Measurements from ENCODE around the gene BPHL. TPM values are rescaled to one million over a fixed set of nuclear protein-coding genes. Genes with fewer than 3 reads are reported as not detected.

Gene BPHL
- total RNA-seq, 1 donor from 2014 or later: 9.5 TPM

DNA sequence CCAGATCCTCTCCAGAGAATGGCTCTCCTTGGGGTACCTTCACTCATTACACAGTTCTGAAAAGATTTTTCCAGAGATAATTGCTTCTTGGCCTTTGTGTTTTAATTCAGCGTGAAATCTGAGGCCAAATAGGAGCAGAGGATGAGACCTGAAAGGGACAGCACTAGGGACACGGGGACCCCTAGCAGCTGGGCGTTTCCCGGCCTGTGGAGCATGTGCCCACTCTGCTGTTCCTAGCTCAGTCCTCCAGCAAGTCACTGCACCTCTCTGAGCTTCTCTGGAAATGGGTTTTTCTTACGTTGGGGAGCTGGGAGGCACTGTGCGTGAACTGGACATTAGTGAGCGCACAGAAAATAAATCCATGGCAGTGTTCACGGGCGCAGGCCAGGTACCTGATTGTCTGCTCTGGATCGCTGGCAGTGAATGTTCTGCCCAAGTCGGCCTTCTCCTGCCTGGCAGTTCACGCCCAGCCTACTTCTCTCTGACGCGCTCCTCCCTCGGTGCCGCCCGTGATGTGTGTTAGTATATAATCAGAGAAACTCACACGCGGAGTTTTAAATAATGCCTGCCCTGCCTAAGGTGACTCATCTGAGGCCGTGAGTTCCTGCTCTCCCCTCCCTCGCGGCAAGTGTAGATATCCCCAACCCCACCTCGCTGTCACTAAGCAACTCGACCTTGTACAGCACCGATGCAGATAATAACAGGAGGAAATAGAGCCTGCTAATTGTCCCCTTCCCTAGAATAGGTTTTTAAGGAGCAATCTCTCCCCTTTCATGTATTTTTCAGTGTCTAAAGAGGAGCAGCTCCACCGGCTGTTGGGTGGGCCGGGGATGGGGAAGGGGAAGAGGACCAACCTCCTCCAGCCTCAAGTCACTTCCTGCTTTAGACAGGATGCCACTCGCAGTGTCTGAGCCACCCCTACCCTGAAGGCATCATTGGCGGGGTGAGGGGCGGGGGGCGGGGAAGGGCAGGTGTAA, 41.6 kb downstream of the BPHL start:
- DNase-seq (ENCODE audit: low read depth) (peak; percentile 70), FAIRE-seq (no peak)
- TF ChIP-seq, protein P1, sequence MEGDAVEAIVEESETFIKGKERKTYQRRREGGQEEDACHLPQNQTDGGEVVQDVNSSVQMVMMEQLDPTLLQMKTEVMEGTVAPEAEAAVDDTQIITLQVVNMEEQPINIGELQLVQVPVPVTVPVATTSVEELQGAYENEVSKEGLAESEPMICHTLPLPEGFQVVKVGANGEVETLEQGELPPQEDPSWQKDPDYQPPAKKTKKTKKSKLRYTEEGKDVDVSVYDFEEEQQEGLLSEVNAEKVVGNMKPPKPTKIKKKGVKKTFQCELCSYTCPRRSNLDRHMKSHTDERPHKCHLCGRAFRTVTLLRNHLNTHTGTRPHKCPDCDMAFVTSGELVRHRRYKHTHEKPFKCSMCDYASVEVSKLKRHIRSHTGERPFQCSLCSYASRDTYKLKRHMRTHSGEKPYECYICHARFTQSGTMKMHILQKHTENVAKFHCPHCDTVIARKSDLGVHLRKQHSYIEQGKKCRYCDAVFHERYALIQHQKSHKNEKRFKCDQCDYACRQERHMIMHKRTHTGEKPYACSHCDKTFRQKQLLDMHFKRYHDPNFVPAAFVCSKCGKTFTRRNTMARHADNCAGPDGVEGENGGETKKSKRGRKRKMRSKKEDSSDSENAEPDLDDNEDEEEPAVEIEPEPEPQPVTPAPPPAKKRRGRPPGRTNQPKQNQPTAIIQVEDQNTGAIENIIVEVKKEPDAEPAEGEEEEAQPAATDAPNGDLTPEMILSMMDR (IDR thresholded peaks at IDR 0.05; ENCODE audit: insufficient read depth, low read length, severe bottlenecking): no peak
- Histone ChIP-seq H3K4me3 (ENCODE audit: low read depth, low read length) (no peak overlapping the region), H3K27me3 (ENCODE audit: control insufficient read depth, insufficient read depth, low read length) (no peaks in the 10 kb centered on the region), H3K36me3 (ENCODE audit: control insufficient read depth, insufficient read depth, low read length) (peaks cover 3% of the 10 kb centered on the region)

DNA sequence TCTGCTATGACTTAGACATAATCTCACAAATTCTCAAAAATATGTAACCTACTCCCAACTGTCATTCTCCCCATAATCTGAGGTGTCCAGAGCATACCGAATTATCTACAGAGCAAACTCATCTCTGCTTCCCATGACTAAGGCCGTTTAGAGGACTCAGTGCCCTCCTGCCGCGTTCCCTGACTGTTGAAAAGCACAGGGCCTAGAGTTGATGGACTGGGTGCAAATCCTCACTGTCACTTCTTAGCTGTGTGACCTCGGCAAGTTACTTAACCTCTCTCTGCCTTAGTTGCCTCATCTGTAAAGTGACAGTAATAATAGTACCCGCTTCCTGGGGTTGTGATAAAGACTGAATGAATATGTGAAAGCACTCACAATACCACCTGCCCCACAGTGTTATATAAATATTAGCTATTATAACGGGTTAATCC, 43.6 kb downstream of the BPHL start:
- TF ChIP-seq, protein P1 (IDR thresholded peaks at IDR 0.05; ENCODE audit: insufficient read depth, low read length, severe bottlenecking): no peak
- Histone ChIP-seq H3K27me3 (ENCODE audit: control insufficient read depth, insufficient read depth, low read length) (no peaks in the 10 kb centered on the region), H3K36me3 (ENCODE audit: control insufficient read depth, insufficient read depth, low read length) (no peaks in the 10 kb centered on the region), H3K4me3 (ENCODE audit: low read depth, low read length) (no peak overlapping the region)
- FAIRE-seq: no peak
- DNase-seq (ENCODE audit: low read depth): no peak

DNA sequence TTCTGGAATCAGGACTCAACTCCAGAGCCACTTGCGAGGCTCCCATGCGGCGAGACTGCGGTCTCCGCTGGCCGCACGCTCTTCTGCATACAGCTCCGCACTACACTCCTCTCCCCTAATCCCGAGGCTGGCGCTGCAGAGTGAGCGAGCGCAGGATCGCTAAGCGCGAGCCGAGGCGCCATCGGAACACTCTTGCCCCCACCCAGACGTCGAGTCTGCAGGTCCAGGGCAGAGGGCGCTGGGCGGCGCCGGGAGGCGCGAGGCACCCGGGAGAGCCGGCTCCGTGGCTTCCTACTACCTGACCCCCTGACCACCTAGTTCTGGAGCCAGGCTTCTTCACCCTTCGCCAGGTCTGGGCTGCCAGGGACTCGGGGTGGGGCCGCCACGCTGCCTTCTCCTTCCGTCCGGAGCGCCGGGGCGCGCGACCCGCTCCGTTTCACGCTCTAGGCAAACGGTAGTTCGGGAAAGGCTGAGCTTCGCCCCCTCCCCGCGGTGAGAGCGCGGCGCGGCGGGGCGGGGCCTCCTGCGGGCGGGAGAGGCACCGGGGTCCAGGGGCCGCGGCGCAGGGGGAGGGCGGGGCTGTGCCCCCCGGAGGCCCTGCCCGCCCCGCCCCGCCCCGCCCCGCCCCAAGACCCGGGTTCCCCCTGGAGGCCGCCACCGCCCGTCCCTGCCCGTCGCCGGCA, 44.2 kb downstream of the BPHL start:
- FAIRE-seq: no peak
- DNase-seq (ENCODE audit: low read depth): peak; percentile 58

DNA sequence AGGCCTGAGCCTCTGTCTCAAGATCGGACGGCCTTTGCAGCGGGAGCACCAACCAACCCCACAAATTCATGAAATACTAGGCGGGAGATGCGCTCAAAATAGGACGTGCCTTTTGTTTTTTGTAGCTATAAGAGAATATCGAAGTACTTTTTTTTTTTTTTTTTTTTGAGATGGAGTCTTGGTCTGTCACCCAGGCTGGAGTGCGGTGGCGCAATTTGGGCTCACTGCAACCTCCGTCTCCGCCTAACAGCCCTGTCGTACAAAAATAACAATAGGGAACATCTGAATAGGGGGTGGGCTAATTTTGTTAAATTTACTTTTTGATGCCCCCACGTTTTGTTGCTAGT, 44.7 kb downstream of the BPHL start:
- no peak for FAIRE-seq
- peak overlapping the region; percentile 59 for H3K4me3 ChIP-seq (ENCODE audit: low read depth, low read length)

More for the DNA sequence above, 44.2 kb downstream of the BPHL start:
- H3K4me3 ChIP-seq (ENCODE audit: low read depth, low read length): peak overlapping the region; percentile 59
- TF ChIP-seq, protein P1 (IDR thresholded peaks at IDR 0.05; ENCODE audit: insufficient read depth, low read length, severe bottlenecking): peak; percentile 22
- no peaks in the 10 kb centered on the region for H3K27me3 ChIP-seq (ENCODE audit: control insufficient read depth, insufficient read depth, low read length)
- no peaks in the 10 kb centered on the region for H3K36me3 ChIP-seq (ENCODE audit: control insufficient read depth, insufficient read depth, low read length)

DNA sequence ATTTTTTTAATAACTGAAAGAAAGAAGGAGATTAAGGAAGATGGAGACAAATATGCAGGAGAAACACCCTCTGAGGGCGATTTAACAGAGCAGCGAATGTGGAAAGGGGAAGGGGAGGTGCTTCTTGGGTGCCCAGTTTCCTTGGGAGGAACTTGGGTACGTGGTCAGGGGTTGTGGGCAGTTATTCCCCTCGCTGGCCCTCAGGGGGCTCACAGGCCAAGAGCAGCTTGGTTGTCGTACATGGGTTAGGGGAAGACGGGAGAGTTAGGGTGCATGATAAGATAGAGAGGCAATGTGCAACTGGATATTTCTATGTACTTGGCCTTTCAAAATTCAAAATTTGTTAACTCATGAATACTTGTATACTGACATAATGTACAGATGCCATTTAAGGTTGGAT, 45.9 kb downstream of the BPHL start:
- FAIRE-seq (no peak), DNase-seq (ENCODE audit: low read depth) (no peak)
- no peaks in the 10 kb centered on the region for H3K27me3 ChIP-seq (ENCODE audit: control insufficient read depth, insufficient read depth, low read length)
- no peaks in the 10 kb centered on the region for H3K36me3 ChIP-seq (ENCODE audit: control insufficient read depth, insufficient read depth, low read length)
- no peak overlapping the region for H3K4me3 ChIP-seq (ENCODE audit: low read depth, low read length)
- TF ChIP-seq, protein P1 (IDR thresholded peaks at IDR 0.05; ENCODE audit: insufficient read depth, low read length, severe bottlenecking): no peak

More for the DNA sequence above, 44.7 kb downstream of the BPHL start:
- Histone ChIP-seq H3K27me3 (ENCODE audit: control insufficient read depth, insufficient read depth, low read length) (no peaks in the 10 kb centered on the region), H3K36me3 (ENCODE audit: control insufficient read depth, insufficient read depth, low read length) (no peaks in the 10 kb centered on the region)
- TF ChIP-seq, protein P1 (IDR thresholded peaks at IDR 0.05; ENCODE audit: insufficient read depth, low read length, severe bottlenecking): no peak
- DNase-seq (ENCODE audit: low read depth): no peak
